GM12878 (cell line): ENCODE data around the gene RUNDC3A. TPM values are rescaled to one million over a fixed set of nuclear protein-coding genes. Genes with fewer than 3 reads are reported as not detected.

ENCODE experiments used
- BACH1 ChIP-seq: fragments of 450-650 bp; IDR thresholded peaks from 2 replicates; pipeline ENCODE4 v1.6.1; 2017; ENCODE audit warnings: mild to moderate bottlenecking, borderline replicate concordance
- BRCA1 ChIP-seq: IDR thresholded peaks from 2 replicates; pipeline ENCODE4 v1.6.1; 2011; ENCODE audit warnings: low read depth, low read length, improper control_type of control experiment
- CHD1 ChIP-seq: IDR thresholded peaks from 2 replicates; pipeline ENCODE4 v1.6.1; 2012; ENCODE audit warnings: low read depth, low read length, improper control_type of control experiment
- ETV6 ChIP-seq, 2 experiments: fragments of 450-650 bp in 1 of 2; IDR thresholded peaks in 1 of 2; conservative IDR thresholded peaks in 1 of 2; 2 replicates each; pipeline ENCODE4 v1.6.1; 2014; ENCODE audit warnings: antibody characterized with exemption in 1 of 2, borderline replicate concordance in 1 of 2, low read depth in 1 of 2, mild to moderate bottlenecking in 1 of 2, moderate library complexity in 1 of 2
- EZH2 ChIP-seq: IDR thresholded peaks from 2 replicates; pipeline ENCODE4 v1.6.1; 2012; ENCODE audit warnings: low read depth, mild to moderate bottlenecking, control low read depth, inconsistent platforms, low read length, borderline replicate concordance; ENCODE audit not compliant: control insufficient read depth
- HDAC6 ChIP-seq: fragments of 200-600 bp; sonication (generic); IDR thresholded peaks from one replicate; pipeline ENCODE4 v1.8.0; 2017; ENCODE audit warnings: antibody characterized with exemption; ENCODE audit not compliant: unreplicated experiment
- KAT2A ChIP-seq: conservative IDR thresholded peaks from 2 replicates; pipeline ENCODE4 v1.6.1; 2011; ENCODE audit warnings: low read depth, low read length; ENCODE audit not compliant: control insufficient read depth
- LARP7 ChIP-seq: fragments of 450-650 bp; IDR thresholded peaks from 2 replicates; pipeline ENCODE4 v1.6.1; 2017; ENCODE audit warnings: mild to moderate bottlenecking
- MEF2B ChIP-seq: fragments of 450-650 bp; IDR thresholded peaks from 2 replicates; pipeline ENCODE4 v1.6.1; 2018; ENCODE audit warnings: mild to moderate bottlenecking, moderate library complexity; ENCODE audit not compliant: partially characterized antibody, poor library complexity, severe bottlenecking
- NRF1 ChIP-seq: conservative IDR thresholded peaks from 2 replicates; pipeline ENCODE4 v1.6.1; 2011; ENCODE audit warnings: mild to moderate bottlenecking, low read depth, low read length, improper control_type of control experiment
- PML ChIP-seq: IDR thresholded peaks from 2 replicates; pipeline ENCODE4 v1.6.1; 2012; ENCODE audit warnings: low read length, inconsistent platforms
- SMAD1 ChIP-seq: fragments of 450-650 bp; IDR thresholded peaks from 2 replicates; pipeline ENCODE4 v1.6.1; 2018; ENCODE audit warnings: mild to moderate bottlenecking, low read depth; ENCODE audit not compliant: partially characterized antibody
- TBL1XR1 ChIP-seq: IDR thresholded peaks from 2 replicates; pipeline ENCODE4 v1.6.1; 2012; ENCODE audit warnings: low read depth, low read length, improper control_type of control experiment
- ZBTB11 ChIP-seq: fragments of 450-650 bp; formaldehyde crosslinking; IDR thresholded peaks from 2 replicates; pipeline ENCODE4 v1.5.0; 2022; ENCODE audit warnings: mild to moderate bottlenecking, missing genetic modification characterization
- ZNF622 ChIP-seq: fragments of 450-650 bp; IDR thresholded peaks from 2 replicates; pipeline ENCODE4 v1.6.1; 2017; ENCODE audit warnings: mild to moderate bottlenecking, inconsistent platforms
- ZSCAN29 ChIP-seq: fragments of 450-650 bp; IDR thresholded peaks from 2 replicates; pipeline ENCODE4 v1.6.1; 2017; ENCODE audit warnings: mild to moderate bottlenecking, moderate library complexity
- polyA plus RNA-seq, 11 experiments: library from polyadenylated mRNA; depleted of rRNA in 4 of 11; unstranded in 6 of 11; stranded (reverse) in 5 of 11; fragments of >200 nt; fragmentation: Nextera tagmentation in 4 of 11; fragmentation: Illumina TruSeq in 1 of 11; extraction: Ambion mirVana in 4 of 11; extraction: Trizol in 1 of 11; gene quantifications; 1 replicate in 1 of 11; 2 replicates in 10 of 11; pipeline versions ENCODE4 v1.2.1 to v1.2.3, GENCODE V29; 2011 to 2016; ENCODE audit warnings: inconsistent platforms in 2 of 11, missing spikeins in 2 of 11, low read depth in 1 of 11
- total RNA-seq, 4 experiments: library from RNA; depleted of rRNA in 3 of 4; stranded (reverse); fragments of >200 nt in 3 of 4; fragmentation: Illumina TruSeq in 1 of 4; extraction: Trizol in 1 of 4; gene quantifications; 2 replicates each; pipeline versions ENCODE4 v1.2.1 to v1.2.3, GENCODE V29; 2013 to 2021
- TF ChIP-seq, protein P1 (sequence below): fragments of 450-650 bp; formaldehyde crosslinking; IDR thresholded peaks from 2 replicates; pipeline ENCODE4 v1.4.0; 2020; ENCODE audit warnings: mild to moderate bottlenecking, moderate library complexity
- TF ChIP-seq, protein P2 (sequence below): IDR thresholded peaks from 2 replicates; pipeline ENCODE4 v1.6.1; 2011; ENCODE audit warnings: borderline replicate concordance, low read depth, mild to moderate bottlenecking, moderate library complexity, mixed read lengths, low read length; ENCODE audit not compliant: insufficient read depth; ENCODE audit errors: extremely low read length
- TF ChIP-seq, protein P3 (sequence below), 3 experiments: IDR thresholded peaks in 2 of 3; conservative IDR thresholded peaks in 1 of 3; 2 replicates each; pipeline ENCODE4 v1.5.1; 2011; ENCODE audit warnings: low read depth in 3 of 3, low read length in 3 of 3, mild to moderate bottlenecking in 3 of 3, control low read depth in 2 of 3, moderate library complexity in 2 of 3, inconsistent platforms in 1 of 3, mixed read lengths in 1 of 3; ENCODE audit not compliant: control insufficient read depth in 2 of 3, insufficient read depth in 1 of 3; ENCODE audit errors: extremely low read depth in 1 of 3

Gene RUNDC3A
- total and polyA plus RNA-seq, 10 of the 15 experiments (the other 5 are each of a cell fraction or from before 2014, with no cell fraction given) = 0.07 to 0.17 TPM; not detected in 8

- TF ChIP-seq BACH1 = peak; percentile 87; the same call in 1 of the 2 replicates
- TF ChIP-seq LARP7 = no peak
- peak in 1 of 2 experiments; percentile 98; a peak in 2 of 4 replicates for TF ChIP-seq ETV6 (conservative IDR thresholded peaks at IDR 0.05 in 1 of 2, IDR thresholded peaks at IDR 0.05 in 1 of 2; ENCODE audit: borderline replicate concordance in 1 of 2, low read depth in 1 of 2)
- TF ChIP-seq HDAC6 = no peak
- TF ChIP-seq ZNF622 = no peak
- no peak for TF ChIP-seq ZBTB11 (CRISPR knock-in tag)
- 0 out of 2 replicates have a peak, but pooled peaks have one; percentile 70 for TF ChIP-seq PML
- TF ChIP-seq ZSCAN29 = peak; percentile 75; the same call in 1 of the 2 replicates
- no peak for TF ChIP-seq SMAD1
- TF ChIP-seq CHD1 = no peak
- TF ChIP-seq BRCA1 = no peak
- TF ChIP-seq, protein P1, sequence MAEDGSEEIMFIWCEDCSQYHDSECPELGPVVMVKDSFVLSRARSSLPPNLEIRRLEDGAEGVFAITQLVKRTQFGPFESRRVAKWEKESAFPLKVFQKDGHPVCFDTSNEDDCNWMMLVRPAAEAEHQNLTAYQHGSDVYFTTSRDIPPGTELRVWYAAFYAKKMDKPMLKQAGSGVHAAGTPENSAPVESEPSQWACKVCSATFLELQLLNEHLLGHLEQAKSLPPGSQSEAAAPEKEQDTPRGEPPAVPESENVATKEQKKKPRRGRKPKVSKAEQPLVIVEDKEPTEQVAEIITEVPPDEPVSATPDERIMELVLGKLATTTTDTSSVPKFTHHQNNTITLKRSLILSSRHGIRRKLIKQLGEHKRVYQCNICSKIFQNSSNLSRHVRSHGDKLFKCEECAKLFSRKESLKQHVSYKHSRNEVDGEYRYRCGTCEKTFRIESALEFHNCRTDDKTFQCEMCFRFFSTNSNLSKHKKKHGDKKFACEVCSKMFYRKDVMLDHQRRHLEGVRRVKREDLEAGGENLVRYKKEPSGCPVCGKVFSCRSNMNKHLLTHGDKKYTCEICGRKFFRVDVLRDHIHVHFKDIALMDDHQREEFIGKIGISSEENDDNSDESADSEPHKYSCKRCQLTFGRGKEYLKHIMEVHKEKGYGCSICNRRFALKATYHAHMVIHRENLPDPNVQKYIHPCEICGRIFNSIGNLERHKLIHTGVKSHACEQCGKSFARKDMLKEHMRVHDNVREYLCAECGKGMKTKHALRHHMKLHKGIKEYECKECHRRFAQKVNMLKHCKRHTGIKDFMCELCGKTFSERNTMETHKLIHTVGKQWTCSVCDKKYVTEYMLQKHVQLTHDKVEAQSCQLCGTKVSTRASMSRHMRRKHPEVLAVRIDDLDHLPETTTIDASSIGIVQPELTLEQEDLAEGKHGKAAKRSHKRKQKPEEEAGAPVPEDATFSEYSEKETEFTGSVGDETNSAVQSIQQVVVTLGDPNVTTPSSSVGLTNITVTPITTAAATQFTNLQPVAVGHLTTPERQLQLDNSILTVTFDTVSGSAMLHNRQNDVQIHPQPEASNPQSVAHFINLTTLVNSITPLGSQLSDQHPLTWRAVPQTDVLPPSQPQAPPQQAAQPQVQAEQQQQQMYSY (CRISPR knock-in tag) = no peak
- TF ChIP-seq, protein P2, sequence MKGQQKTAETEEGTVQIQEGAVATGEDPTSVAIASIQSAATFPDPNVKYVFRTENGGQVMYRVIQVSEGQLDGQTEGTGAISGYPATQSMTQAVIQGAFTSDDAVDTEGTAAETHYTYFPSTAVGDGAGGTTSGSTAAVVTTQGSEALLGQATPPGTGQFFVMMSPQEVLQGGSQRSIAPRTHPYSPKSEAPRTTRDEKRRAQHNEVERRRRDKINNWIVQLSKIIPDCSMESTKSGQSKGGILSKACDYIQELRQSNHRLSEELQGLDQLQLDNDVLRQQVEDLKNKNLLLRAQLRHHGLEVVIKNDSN = peak; percentile 81
- TF ChIP-seq KAT2A = no peak
- no peak for TF ChIP-seq EZH2
- TF ChIP-seq TBL1XR1 = peak; percentile 79; the same call in 1 of the 2 replicates
- TF ChIP-seq NRF1 = no peak
- TF ChIP-seq, protein P3, sequence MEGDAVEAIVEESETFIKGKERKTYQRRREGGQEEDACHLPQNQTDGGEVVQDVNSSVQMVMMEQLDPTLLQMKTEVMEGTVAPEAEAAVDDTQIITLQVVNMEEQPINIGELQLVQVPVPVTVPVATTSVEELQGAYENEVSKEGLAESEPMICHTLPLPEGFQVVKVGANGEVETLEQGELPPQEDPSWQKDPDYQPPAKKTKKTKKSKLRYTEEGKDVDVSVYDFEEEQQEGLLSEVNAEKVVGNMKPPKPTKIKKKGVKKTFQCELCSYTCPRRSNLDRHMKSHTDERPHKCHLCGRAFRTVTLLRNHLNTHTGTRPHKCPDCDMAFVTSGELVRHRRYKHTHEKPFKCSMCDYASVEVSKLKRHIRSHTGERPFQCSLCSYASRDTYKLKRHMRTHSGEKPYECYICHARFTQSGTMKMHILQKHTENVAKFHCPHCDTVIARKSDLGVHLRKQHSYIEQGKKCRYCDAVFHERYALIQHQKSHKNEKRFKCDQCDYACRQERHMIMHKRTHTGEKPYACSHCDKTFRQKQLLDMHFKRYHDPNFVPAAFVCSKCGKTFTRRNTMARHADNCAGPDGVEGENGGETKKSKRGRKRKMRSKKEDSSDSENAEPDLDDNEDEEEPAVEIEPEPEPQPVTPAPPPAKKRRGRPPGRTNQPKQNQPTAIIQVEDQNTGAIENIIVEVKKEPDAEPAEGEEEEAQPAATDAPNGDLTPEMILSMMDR (IDR thresholded peaks at IDR 0.05 in 2 of 3, conservative IDR thresholded peaks at IDR 0.05 in 1 of 3; ENCODE audit: control insufficient read depth in 2 of 3, extremely low read depth in 1 of 3, insufficient read depth in 1 of 3, low read depth in 3 of 3, low read length in 3 of 3) = 0 out of 6 replicates have a peak, but pooled peaks of 1 of the 3 experiments have one; percentile 6
- peak; percentile 60 for TF ChIP-seq MEF2B
Measured at GRCh38 chr17:44348234-44348987, 40.0 kb downstream of the RUNDC3A start (continued).
